NK-92 treated with Interleukin-12 subunit alpha and Interleukin-12 subunit beta, amount 100 ng/mL, for 24 hours (cell line): ENCODE data around the gene OPN1LW.
"Not testable (repeated sequence)": the region's sequence is repeated elsewhere in the genome, so short reads cannot be mapped to it uniquely, and the experiment has no call there.

Experiments
- DNase-seq: peaks from one replicate; lab custom pipeline; 2025; lab: John Stamatoyannopoulos, UW

Gene OPN1LW

DNA sequence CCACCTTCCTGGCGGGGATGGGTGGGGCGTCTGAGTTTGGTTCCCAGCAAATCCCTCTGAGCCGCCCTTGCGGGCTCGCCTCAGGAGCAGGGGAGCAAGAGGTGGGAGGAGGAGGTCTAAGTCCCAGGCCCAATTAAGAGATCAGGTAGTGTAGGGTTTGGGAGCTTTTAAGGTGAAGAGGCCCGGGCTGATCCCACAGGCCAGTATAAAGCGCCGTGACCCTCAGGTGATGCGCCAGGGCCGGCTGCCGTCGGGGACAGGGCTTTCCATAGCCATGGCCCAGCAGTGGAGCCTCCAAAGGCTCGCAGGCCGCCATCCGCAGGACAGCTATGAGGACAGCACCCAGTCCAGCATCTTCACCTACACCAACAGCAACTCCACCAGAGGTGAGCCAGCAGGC, at the start of gene OPN1LW:
Gene OPN1LW, plus strand, starts transcription at position 234 of the 400 bp plus-strand sequence. Its CDS starts 41 bp downstream, at position 275.
- DNase-seq = not testable (repeated sequence)

- no peak for DNase-seq
Measured at GRCh38 chrX:154094833-154095232, 49.2 kb upstream of the OPN1LW start.

DNA sequence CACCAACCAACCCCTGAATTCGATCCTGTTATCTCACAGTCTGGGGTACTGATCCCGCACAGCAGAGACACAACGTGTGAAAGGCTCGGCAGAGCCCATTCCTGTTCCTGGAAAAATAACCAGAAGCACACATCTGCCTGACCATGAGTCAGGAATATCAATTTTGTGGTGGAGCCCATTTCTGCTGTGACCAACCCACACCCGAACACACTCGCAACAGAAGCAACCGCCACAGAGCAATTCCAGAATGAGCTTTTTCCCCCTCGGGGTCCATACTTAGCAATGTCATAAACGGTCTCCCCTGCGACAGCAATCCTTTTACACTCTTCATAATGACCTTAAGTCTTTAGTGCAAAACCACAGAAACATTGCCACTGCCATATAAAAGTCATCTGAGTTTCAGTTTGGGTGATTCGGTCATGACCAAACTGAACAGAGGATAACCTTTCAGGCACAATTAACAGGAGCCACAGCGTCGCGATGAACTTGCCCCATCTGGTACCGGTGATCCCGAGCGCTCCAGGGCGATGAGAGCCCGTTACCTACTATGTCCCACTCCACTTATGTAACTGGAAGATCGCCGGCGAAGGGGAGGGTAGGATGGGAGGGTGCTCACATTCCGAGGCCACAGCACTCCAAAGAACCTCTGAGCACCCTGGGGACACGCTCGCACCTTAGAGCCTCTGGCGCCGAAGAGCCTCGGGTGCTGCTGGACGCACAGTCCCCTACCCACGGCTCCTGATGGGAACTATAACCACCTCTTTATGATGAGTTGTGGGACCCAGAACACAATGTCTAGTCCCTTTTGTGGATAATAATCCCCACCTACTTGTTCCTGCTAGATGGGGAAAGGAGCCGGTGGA, 47.7 kb upstream of the OPN1LW start:
- DNase-seq = no peak

GRCh38 chrX:154097003-154097588, 46.9 kb upstream of the OPN1LW start:
- DNase-seq = peak; percentile 57

DNA sequence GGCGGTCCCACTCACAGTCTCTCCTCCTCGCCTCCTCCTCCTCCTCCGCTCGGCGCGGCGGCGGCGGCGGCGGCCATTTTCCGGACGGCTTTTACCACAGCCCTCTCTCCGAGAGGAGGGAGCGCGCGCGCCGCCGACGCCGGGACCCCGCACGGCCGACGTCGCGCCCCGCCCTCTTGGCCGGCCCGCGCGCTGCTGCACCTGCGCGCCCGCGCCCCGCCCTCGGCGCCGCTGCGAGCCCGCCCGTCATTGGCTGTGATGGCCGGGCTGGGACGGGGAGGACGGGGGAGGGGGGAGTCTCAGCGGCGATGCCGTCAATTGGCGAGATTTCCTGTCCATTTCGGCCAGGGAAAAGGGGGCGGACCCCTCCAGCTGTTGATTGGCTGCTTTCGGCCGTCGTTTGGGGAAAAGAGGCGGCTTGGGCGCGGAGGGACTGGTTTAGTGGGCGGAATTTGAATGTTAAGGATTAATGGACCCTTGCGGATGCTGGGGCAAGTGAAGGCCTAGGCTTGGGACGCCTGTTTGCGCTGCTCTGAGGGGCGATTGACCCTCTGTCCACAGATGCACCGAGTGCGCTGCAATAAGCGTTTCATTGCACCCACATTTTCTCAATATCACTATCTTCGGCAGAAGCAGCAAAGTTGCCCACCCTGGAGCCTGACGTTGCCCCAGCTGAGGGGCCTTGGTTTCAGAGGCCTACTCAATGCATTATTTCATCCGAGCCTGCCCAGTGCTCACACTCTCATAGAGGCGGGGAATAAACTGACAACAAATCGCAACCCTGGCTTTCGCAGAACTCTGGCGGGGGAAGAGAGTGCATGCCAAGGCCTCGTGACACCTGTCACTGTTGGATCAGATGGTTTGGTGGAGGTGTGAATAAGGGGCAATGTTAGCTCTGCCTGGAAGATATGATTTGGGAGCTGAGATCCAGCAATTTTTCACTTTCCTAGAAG, 46.2 kb upstream of the OPN1LW start, which contains the start of gene MECP2:
Gene MECP2, minus strand, starts transcription at position 129 of the 953 bp plus-strand sequence.
- DNase-seq = peak; percentile 85

DNA sequence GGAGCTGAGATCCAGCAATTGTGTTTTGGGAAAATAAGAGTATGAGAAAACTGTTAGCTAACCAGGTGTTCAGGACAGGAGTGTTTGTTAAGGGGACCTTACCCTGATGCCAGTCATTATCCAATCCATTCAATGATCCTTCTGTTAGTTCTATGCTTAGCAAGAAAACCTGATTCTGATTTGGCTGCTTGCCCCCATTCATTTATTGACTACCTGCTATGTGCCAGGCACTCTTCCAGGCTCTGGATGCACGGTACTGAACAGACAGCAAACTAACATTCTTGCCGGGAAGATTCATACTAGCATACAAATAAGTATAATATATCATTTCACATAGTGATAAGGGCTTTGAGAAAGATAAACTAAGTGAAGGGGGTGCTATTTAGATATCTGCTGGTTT, 45.5 kb upstream of the OPN1LW start:
- DNase-seq = no peak

DNA sequence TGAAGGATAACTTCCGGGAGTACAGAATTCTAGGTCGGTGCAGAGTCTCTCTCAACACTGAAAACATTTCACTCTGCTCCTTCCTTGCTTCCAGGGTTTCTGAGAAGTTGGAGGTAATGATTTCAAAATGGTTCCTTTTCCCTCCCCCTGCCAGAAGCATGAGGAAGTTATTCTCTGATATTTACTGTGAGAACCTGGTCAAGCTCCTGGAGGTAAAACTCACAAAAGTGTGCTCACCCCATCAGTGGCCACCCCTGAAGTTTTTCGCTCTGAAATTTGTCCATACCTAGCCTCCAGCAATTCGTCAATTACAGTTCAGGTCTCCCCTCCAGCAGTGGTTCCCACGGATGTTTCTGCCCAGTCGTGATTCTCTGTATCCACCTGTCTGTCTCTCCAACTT, 30.3 kb upstream of the OPN1LW start:
- DNase-seq = no peak

GRCh38 chrX:154114652-154115051, 29.4 kb upstream of the OPN1LW start:
- DNase-seq = no peak

- no peak for DNase-seq
Measured at GRCh38 chrX:154115071-154115470, 29.0 kb upstream of the OPN1LW start.

- no peak for DNase-seq
Measured at GRCh38 chrX:154115750-154116149, 28.3 kb upstream of the OPN1LW start.

- DNase-seq = no peak
Measured at GRCh38 chrX:154116426-154117211, 27.4 kb upstream of the OPN1LW start.

GRCh38 chrX:154117566-154117965, 26.5 kb upstream of the OPN1LW start:
- no peak for DNase-seq

- no peak for DNase-seq
Measured at GRCh38 chrX:154120567-154120966, 23.5 kb upstream of the OPN1LW start.

DNA sequence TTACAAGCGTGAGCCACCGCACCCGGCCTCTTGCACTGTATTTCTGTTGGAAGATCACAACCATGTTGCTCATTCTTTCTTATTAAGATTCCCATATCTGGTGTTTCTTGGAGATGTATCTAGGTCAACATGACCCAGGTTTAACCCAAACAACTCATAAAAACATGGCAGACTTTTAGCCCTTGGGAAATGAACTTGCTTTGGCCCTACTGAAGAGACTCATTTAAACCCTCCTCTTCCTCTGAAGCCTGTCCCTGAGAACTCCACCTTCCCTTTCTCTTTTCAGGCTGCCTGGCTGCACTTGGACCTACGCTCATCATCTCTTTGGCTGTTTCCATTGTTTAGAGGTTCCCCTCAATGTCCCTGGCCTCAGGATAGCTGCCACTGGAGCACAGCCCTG, 22.8 kb upstream of the OPN1LW start:
- DNase-seq = no peak

DNA sequence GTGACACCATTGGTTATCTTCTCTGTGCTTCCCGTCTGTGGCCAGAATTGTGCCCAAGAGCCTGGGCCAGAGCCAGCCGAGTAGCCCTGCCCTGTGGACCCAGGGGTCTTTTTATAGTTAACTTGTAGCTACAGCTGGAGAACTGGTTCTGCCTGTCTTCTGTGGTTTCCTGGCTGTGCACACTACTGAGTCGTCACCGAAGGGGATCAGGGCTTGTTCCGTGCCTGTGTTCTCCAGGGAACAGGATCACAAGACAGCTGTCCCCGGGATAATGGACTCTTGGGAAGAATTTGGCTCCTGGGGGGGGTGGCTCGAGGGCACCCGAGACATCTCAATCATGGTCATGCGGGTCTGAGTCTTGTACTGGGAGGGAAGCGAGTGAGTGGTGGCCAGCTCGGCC, 22.1 kb upstream of the OPN1LW start:
- no peak for DNase-seq

DNA sequence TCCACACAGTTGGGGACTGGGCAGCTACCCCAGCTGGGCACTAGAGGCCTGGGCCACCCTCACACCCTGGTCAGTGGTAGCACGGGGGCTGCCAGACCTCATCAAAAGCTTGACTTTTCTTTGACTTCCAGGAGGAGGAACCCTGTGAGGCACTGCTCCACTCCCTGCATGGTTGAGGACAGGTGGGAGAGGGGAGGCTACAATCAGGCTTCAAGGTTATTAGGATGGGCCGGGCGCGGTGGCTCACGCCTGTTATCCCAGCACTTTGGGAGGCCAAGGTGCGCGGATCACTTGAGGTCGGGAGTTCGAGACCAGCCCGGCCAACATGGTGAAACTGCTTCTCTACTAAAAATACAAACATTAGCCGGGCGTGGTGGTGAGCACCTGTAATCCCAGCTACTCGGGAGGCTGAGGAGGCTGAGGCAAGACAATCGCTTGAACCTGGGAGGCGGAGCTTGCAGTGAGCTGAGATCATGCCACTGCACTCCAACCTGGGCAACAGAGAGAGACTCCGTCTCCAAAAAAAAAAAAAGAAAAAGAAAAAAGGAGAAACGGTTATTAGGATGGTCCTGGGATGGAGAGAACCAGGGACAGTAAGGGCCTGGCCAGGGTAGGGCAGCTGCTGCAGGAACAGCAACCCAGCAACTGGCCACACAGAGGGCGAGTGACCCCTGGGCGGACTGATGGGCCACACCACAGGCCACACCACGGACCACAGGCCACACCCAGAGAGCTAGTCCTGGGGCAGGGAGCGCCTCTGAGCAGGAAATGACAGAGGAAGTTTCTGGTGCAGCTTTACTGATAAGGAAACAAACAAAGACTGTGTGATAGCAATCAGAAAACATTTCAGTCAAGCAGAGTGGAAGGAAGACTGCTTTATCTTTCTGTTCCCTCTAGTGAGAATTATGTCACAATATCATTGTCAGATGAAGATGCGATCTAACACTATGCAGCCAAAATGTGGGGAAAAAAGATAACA, 20.5 kb upstream of the OPN1LW start:
- DNase-seq = peak; percentile 5

- DNase-seq = no peak
Measured at GRCh38 chrX:154125391-154126040, 18.5 kb upstream of the OPN1LW start.

DNA sequence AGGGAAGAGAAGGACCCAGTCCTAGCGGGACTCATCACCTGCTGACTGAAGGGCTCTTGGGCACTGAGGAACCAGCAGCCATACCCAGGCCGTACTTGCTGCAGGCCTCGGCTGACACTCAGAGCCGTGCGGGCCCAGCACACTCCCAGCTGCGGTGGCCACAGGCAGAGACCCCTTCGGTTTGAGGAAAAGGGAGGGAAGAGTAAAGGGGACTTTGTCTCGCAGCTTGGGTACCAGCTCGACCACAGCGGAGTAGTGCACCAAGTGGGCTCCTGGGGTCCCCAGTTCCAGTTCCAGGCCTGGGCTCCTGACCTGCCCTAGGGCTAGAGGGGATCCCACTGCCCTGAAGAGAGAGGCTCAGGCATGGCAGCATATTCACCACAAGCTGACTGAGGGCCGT, 17.9 kb upstream of the OPN1LW start:
- DNase-seq = no peak

DNA sequence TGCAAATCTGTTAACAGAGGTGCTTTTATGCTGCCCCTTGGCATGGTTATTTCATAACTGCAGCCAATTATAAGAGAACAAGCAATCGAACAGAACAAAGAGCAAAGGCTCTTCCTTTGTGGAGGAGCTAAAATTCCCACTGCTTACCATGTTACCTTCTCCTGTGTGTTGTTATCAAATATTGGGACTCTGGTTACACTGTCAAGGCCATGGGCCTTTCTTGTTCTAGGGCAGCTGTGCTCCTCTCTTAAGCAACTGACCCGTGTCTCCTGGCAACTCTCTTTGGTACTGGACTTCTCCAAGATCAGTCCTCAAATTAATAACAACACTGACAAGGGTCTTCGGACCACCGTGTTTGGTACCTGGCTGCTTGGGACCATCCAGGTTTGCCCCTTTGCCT, 12.1 kb upstream of the OPN1LW start:
- DNase-seq = no peak

DNA sequence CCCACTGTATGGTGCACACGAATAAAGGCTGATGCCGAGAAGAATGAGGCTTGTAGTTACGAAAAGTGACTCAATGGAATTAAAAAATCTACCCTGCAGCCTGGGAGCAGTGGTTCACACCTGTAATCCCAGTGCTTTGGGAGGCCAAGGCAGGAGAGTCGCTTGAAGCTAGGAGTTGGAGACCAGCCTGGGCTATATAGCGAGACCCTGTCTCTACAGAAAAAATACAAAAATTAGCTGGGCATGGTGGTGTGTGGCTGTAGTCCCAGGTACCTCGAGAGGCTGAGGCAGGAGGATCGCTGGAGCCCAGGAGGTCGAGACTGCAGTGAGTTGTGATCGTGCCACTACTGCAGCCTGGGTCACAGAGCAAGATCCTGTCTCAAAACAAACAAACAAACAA, 11.7 kb upstream of the OPN1LW start:
- no peak for DNase-seq
